Measurements from ENCODE around the gene MAP3K3.

DNA sequence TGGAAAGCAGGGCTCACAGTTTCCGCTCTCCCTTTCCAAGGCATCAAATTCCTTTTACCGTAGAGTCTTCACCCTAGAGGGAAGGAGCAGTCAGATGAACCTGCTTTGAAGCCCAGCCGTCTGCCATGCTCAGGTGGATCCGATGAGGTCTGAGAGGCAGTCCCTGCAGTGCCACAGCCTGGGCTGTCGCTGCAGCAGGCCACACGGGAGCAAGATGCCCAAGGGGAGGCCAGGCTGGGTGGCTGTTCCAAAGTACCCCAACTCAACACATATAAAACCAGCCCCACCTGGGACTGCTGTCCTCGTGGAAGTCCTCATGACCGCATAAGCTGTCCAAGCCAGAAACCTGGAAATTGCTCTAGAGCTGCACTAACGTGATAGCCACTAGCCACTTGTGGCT, 82.6 kb downstream of the MAP3K3 start:
- TF ChIP-seq, protein P1, sequence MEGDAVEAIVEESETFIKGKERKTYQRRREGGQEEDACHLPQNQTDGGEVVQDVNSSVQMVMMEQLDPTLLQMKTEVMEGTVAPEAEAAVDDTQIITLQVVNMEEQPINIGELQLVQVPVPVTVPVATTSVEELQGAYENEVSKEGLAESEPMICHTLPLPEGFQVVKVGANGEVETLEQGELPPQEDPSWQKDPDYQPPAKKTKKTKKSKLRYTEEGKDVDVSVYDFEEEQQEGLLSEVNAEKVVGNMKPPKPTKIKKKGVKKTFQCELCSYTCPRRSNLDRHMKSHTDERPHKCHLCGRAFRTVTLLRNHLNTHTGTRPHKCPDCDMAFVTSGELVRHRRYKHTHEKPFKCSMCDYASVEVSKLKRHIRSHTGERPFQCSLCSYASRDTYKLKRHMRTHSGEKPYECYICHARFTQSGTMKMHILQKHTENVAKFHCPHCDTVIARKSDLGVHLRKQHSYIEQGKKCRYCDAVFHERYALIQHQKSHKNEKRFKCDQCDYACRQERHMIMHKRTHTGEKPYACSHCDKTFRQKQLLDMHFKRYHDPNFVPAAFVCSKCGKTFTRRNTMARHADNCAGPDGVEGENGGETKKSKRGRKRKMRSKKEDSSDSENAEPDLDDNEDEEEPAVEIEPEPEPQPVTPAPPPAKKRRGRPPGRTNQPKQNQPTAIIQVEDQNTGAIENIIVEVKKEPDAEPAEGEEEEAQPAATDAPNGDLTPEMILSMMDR (conservative IDR thresholded peaks at IDR 0.05) = no peak
- TF ChIP-seq ZFX (IDR thresholded peaks at IDR 0.05) = no peak
